ENCODE results near the gene EFNA5.

DNA sequence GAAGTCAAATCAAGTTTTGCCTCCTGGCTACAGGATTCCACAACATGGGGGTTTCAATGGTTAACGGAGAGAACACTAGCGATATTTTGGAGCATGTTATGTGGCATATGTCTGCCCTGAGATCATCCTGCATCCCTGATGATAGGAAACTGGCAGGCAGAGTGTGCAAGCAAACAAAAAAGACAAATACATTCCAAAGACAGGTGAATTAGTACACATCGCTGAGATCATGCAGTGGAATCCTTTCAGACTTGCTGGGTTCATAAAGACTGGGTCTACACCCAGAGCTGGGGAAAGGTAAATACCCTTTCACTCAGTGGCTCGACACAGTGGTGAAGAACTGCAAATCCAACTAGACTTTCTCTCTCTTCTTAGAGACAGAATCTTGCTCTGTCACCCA lies 286.5 kb downstream of the EFNA5 start:
- TF ChIP-seq, protein P1, sequence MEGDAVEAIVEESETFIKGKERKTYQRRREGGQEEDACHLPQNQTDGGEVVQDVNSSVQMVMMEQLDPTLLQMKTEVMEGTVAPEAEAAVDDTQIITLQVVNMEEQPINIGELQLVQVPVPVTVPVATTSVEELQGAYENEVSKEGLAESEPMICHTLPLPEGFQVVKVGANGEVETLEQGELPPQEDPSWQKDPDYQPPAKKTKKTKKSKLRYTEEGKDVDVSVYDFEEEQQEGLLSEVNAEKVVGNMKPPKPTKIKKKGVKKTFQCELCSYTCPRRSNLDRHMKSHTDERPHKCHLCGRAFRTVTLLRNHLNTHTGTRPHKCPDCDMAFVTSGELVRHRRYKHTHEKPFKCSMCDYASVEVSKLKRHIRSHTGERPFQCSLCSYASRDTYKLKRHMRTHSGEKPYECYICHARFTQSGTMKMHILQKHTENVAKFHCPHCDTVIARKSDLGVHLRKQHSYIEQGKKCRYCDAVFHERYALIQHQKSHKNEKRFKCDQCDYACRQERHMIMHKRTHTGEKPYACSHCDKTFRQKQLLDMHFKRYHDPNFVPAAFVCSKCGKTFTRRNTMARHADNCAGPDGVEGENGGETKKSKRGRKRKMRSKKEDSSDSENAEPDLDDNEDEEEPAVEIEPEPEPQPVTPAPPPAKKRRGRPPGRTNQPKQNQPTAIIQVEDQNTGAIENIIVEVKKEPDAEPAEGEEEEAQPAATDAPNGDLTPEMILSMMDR (IDR thresholded peaks at IDR 0.05): no peak
- no peak for TF ChIP-seq POLR2A (IDR thresholded peaks at IDR 0.05)

Data from lower leg skin (tissue), 3 donors.